OCI-LY7 (cell line): Measurements from ENCODE around the gene PIGQ.

Experiments
- CTCF ChIP-seq: fragments of 200-600 bp; sonication (generic); conservative IDR thresholded peaks from 2 replicates; pipeline ENCODE4 v1.5.1; 2014; ENCODE audit warnings: mild to moderate bottlenecking, antibody characterized with exemption, low read length, moderate library complexity, mixed read lengths
- EZH2phosphoT487 ChIP-seq: fragments of 200-600 bp; sonication (generic); IDR thresholded peaks from 2 replicates; pipeline ENCODE4 v1.6.1; 2018; ENCODE audit warnings: low read depth, borderline replicate concordance, mild to moderate bottlenecking, mixed run types, antibody characterized with exemption, low read length, moderate library complexity, mixed read lengths

- no peak for TF ChIP-seq EZH2phosphoT487
- TF ChIP-seq CTCF: no peak
These were observed 17.6 kb upstream of the PIGQ start for GRCh38 chr16:552171-552570.
